Thyroid gland (tissue), 4 donors: ENCODE measurements around the gene WNT9B.

Source experiments
- POLR2A ChIP-seq, 2 donors: fragments of 450-650 bp; IDR thresholded peaks; one replicate each; pipeline ENCODE4 v1.6.1; 2017; ENCODE audit warnings: antibody characterized with exemption in 2 of 2, mild to moderate bottlenecking in 2 of 2, moderate library complexity in 1 of 2
- TF ChIP-seq, protein P1 (sequence below), 6 experiments: fragments of 200-600 bp in 3 of 6; fragments of 450-650 bp in 3 of 6; sonication (generic) in 3 of 6; IDR thresholded peaks; one replicate each; pipeline ENCODE4 v1.5.1; 2016 to 2019; ENCODE audit warnings: antibody characterized with exemption in 6 of 6, mild to moderate bottlenecking in 2 of 6, inconsistent platforms in 1 of 6, moderate library complexity in 1 of 6

DNA sequence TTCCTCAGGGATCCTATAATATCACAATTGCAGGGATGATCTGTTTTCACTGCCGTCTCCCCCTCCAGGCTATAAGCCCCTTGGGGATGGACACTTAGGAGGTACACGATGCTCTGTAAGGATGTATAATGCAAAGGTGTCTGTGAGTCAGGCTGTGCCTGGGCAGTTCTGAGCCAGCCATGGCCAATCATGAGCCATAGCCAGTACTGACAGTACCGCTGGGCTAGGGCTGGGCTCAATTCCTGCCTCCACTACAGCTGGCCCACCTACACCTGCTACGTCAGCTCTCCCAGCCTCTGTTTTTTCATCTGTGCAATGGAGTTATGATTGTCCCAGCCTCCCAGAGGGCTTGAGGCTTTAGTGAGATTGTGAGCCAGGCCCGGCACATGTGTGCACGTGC lies 2.8 kb upstream of the WNT9B start:
- TF ChIP-seq, protein P1, sequence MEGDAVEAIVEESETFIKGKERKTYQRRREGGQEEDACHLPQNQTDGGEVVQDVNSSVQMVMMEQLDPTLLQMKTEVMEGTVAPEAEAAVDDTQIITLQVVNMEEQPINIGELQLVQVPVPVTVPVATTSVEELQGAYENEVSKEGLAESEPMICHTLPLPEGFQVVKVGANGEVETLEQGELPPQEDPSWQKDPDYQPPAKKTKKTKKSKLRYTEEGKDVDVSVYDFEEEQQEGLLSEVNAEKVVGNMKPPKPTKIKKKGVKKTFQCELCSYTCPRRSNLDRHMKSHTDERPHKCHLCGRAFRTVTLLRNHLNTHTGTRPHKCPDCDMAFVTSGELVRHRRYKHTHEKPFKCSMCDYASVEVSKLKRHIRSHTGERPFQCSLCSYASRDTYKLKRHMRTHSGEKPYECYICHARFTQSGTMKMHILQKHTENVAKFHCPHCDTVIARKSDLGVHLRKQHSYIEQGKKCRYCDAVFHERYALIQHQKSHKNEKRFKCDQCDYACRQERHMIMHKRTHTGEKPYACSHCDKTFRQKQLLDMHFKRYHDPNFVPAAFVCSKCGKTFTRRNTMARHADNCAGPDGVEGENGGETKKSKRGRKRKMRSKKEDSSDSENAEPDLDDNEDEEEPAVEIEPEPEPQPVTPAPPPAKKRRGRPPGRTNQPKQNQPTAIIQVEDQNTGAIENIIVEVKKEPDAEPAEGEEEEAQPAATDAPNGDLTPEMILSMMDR (IDR thresholded peaks at IDR 0.05): no peak
- TF ChIP-seq POLR2A (IDR thresholded peaks at IDR 0.05): no peak
